NT2/D1 (cell line): ENCODE results near the gene TICRR.

ENCODE experiments used
- SUZ12 ChIP-seq: IDR thresholded peaks from 2 replicates; pipeline ENCODE4 v1.6.1; 2011; ENCODE audit not compliant: insufficient read length, insufficient read depth; ENCODE audit errors: extremely low read depth
- YY1 ChIP-seq: IDR thresholded peaks from 2 replicates; pipeline ENCODE4 v1.6.1; 2011; ENCODE audit not compliant: insufficient read length, insufficient read depth

GRCh38 chr15:89526601-89527441 is 48.4 kb upstream of the TICRR start:
- TF ChIP-seq SUZ12 (no peak), YY1 (no peak)
